HG02943 (cell line): Measurements from ENCODE around the gene ZNF90.
"Not testable (repeated sequence)": the region's sequence is repeated elsewhere in the genome, so short reads cannot be mapped to it uniquely, and the experiment has no call there.

ENCODE experiments used
- ATAC-seq: cut with Tn5 transposase; IDR thresholded peaks from one replicate; pipeline ENCODE4 v1.9.1; 2021; ENCODE audit warnings: mild to moderate bottlenecking, low read depth, moderate library complexity; ENCODE audit not compliant: unreplicated experiment

The ZNF90 gene

DNA sequence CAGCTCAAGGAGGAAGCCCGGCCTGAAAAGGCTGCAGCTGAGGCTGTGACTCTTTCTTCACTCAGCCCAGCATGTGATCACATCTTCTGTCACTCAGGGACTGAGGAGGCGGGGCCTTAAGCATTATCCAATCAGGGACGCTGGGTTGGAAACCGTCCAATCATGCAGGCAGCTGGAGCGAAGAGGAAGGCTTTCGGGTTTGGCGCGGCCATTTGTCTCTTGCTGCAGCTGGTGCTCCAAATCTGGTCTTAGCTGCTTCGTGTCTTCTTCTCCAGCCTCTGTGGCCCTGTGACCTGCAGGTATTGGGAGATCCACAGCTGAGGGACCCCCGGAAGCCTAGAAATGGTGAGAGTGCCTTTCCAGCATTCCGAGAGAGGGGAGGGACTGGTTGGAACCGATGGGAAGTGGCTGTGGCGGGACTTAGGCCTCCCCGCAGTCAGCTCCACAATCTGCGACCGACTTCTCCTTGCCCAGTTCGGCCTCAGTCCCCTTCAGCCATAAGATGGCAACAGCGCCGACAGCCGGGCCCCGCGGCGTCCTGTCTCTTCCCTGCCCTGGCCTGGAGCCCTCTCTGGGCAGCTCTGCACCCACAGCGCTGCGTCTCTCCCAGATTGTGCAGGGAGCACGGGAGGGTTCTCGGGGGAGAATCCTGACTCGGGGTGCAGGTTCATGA is at the start of gene ZNF90:
Gene ZNF90 (plus strand): TSS at position 210 of the 673 bp plus-strand sequence. CDS start 133 bp downstream, at position 343.
- peak; percentile 88 for ATAC-seq

DNA sequence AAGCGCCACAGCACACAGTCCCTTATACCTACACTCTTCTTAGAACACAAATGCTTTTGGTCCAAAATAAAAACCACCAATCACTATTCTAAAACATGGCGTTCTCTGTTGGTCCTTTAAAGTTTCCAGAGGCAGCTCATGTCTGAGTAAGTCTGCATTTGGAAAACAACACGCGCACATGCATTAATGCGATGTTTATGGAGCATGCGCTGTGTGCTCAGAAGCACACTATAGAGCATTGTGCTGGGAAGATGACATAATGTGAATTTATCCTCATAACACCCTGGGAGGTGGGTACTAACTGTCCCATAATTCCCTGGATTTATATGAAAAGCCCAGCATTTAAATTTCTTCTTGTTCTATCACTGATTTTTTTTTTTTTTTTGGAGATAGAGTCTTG is 49.2 kb upstream of the ZNF90 start:
- no peak for ATAC-seq

DNA sequence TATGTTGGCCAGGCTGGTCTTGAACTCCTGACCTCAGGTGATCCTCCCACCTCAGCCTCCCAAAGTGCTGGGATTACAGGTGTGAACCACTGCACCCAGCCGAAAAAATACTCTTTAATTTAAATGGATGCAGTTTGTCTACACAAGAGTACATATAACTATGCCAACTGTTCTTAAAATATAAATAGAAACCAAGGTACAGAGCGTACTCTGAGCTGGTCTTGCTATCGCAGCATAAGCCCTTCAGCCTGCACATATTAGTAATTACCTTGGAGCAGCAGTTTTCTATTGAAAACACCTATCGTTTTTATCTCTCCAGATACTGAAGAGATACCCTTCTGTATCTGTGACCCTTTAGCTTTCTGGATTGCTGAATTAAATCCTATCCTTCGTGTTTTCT is 41.9 kb upstream of the ZNF90 start:
- no peak for ATAC-seq

DNA sequence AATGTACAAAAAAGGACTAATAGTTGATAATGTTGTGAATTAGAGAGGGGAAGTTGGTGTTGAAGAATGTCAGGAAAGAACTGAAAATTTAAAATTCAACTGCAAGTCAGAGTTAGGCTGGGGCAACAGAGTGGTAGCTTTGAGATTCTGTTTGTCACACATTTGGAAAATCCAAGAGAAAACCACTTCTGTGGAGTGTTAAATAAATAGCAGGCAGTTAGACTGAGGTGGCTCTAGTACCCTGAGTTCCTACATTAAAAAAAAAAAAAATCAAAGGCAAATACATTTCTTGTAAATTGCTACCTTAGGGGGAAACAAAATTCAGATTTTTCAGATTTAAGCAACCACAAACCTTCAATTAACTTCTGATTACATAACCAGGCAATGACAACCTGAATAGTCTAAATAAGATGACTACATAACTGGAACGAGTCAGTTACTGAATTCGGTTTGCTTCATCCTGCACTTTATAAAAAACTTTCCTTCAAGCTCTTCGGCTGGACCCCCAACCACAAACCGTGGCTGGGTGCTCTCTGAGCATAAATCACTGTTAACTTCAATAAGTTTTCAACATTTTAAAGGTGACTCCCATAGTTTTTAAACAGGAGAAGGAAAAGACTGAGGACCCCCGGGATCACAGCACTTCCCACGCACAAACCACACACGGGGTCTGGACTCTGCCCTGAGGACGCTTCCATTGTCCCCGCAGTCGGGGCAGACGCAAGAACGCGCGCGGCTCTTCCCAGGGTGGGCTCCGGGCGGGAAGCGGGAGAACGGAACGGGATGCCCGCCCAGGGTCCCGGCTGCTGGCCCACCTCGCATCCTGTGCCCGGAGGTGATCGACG is 39.2 kb upstream of the ZNF90 start:
- no peak for ATAC-seq

DNA sequence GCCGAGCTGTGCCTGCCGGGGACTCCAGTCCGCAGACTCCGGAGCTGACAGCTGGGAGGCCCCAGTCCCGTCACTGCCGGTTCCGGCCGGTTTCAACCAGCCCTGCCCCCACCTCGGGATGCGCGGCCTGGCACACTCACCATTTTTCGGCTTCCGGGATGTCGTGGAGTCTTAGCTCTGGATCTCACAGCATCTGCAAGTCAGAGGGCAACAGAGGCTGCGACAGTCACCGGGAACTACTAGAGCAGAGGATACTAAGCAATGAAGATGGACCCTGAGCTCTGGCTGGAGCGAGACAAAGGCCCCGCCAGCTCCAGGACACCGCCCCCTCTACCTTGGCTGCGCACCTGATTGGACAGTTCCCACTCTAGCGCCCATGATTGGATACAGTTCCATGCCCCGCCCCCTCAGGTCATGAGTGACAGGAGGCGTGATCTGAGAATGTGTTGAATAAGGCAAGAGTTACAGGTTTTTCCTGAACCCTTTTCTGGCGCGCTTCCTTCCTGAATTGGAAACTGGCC is 38.5 kb upstream of the ZNF90 start, which contains the start of gene ZNF682:
Gene ZNF682 (minus strand): TSS at position 303 of the 521 bp plus-strand sequence. CDS start 160 bp downstream, at position 143.
- peak; percentile 99 for ATAC-seq

DNA sequence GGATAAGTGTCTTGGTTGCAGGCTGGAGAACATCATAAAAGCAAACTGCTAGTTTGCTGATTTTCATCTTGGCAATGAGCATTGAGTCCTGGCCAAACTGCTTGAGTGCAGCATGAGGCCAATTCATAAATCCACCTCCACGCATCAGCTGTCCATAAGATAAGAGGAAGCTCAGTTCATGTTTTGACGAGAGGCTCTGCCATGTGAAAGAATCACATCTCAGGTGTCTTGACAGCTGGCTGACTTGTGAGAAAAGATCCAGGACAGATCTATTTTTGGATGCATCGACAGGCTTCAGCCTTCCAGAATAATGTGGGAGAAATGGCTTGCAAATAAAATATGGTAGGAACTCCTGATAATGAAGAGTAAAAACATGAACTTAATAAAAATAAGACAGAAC is 33.1 kb upstream of the ZNF90 start:
- ATAC-seq, result no peak

DNA sequence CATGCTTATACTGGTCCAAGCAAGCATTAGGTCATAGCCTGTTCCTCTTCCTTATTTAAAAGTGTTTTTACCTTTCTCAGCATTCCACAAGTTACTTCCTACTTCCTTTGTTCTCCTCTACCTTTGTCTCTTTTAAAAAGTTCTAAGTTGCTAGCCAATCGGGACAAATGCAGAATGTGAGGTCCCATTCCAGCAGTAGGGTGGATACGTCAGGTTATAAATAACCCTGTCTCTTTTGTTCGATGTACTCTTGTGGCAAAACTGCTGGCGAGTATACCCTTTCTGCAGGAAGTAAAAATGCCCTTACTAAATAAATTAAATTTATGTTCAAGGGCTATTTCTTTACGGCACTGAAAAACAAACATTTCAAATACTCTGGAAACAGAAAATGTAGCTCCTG is 32.1 kb upstream of the ZNF90 start:
- not testable (repeated sequence) for ATAC-seq

DNA sequence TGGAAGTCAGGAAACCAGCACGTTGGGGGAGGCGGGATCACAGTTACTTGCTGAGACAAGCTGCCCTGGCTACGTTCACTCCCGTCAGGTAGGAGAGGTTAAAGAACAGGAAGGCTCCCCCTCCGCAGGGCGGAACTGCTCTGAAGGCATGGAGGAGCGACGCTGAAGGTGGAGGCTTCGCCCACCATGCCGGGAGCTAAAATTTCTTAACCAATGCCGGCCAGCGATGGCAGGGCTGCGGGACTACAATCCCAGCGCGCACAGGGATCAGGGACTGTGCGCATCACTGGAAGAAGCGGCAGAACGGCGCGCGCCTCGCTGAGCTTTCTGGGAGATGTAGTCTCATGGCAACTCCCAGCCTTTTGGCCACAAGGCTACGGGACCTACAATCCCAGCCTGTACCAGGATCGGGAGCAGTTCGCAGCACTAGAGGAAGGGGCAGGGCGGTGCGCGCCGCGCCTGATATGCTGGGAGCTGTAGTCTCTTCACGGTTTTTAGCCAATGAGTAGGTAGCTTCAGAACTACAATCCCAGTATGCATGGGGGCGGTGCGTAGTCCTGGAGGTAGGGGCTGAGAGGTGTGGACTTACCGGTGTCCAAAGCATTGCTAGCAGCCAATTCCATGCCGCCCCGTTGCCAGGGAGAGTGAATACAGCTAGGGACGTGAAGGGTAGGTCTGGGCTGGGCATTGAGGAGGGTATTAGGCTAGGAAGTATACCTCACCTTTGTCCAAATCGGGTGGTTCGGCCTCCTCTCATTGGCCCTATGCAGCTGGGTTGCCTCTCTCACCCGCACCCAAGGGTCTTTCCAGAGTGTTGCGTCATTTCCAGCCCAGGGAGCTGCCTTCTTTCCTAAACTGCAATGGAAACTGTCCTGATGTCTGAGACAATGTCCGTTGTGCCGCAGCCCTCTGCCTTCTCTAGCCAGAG is 25.7 kb upstream of the ZNF90 start:
- ATAC-seq, result peak; percentile 90

DNA sequence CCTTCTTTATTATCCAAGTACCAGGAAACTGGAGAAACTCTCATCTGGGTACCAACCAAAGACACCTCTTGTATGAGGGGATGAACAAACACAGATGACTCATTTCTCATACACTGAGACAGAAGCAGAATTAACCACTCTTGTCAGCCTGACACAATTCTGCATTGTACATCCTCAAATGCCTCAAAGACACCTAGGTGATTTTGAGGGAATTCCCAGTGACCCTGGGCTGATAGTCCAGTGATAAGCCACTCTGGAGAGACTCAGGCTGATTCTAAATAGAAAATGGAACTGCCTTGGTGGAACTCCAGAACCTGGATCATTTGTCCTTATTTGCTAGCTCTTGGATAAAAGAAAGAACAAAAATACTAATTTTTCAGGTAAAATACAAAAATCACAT is 19.1 kb upstream of the ZNF90 start:
- ATAC-seq, result not testable (repeated sequence)

DNA sequence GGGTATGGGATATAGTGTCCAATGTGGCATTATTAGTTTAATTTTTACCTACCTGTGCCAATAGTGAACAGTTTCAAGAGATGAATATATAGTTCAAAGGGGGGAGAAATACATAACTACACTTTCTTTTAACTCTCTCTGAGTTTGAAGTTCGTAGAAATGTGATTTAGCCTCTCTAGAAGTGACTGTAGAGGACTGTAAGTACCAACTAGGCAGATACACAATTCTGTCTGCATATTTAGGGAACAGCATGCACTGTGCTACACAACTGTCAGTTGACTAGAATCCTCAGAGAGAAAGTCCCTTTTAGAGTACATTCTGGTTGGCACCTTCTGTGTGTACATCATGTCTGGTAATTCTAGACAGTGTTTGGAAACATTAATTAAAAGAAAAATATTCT is 17.5 kb upstream of the ZNF90 start:
- ATAC-seq, result no peak

DNA sequence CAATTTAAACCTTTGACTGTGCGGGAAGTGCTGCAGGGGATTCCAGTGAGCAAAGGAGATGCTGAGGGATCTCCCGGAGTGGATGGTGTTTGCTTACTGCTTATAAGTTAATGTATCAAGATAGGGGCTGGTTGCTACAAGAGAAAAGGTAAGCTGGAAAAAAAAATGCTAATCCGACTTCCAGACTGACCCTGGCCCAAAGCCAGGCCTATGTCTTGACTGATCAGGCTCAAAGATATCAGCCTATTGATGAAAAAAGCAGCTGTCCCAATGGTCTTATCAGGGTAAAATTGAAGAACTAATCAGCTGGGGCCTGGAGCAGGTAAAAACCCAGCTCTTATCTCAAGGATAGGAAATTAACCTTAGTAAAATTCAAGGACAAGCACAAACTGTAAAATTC is 10.9 kb upstream of the ZNF90 start:
- no peak for ATAC-seq

DNA sequence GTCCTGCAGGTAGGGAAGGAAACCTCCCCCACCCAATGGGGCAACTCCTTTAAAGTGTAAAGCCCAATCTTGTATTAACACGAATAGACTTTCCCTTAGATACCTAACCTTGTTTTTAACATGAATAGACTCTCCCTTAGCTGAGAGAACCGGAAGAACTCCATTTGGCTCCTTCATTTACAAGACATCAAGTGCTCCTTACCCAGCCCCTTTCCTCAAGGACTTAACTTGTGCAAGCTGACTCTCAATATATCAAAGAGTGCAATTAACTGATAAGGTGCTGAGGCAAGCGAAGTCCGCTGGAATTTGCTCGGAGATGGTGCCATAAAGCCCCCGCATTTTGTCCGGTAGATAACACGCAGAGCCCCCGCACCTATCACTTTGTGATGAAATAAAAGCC is 9.9 kb upstream of the ZNF90 start:
- no peak for ATAC-seq

DNA sequence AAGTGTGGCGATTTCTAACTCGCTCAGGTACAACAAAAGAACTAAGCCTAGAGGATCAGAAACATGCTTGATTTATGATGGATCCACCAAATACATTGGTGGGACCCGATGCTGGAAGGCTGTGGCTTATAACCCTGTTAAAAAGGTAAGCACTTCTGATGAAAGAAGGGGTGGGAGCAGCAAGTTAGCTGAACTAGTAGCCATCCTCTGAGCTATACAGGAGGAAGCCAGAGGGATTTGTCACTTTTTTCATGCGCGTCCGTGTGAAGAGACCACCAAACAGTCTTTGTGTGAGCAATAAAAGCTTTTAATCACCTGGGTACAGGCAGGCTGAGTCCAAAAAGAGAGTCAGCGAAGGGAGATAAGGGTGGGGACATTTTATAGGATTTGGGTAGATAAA is 9.2 kb upstream of the ZNF90 start:
- not testable (repeated sequence) for ATAC-seq

DNA sequence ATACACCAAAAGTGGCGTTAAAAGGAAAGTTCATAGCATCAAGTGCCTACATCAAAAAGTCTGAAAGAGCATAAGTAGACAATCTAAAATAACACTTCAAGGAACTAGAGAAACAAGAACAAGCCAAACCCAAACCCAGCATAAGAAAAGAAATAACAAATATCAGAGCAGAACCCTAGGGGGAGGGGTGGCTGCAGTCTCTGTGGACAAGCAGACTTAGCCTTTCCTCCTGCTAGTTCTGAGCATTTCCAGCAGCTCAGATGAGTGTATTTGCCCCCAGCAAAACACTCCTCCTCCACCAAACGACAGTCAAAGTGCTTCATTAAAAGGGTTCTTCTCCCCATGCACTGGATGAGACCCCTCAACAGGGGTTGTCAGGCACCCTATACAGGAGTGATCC is 7.1 kb upstream of the ZNF90 start:
- no peak for ATAC-seq

DNA sequence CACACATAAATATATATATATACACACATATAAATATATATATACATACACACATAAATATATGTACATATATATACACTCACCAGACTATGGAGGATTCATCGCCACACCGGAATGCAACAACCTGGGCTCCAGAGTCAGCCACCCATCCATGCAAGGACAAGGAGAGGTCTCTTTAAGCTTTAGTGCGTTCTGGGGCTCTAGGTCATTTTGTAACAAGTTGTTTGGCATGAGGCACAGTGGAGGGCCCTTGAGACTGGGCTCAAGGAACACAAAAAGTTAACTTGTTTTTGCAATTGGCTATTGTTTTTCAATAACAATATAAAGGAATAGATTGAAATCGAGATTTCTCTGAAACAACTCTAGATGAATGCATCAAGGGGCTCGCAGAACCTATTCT is 4.9 kb upstream of the ZNF90 start:
- no peak for ATAC-seq

DNA sequence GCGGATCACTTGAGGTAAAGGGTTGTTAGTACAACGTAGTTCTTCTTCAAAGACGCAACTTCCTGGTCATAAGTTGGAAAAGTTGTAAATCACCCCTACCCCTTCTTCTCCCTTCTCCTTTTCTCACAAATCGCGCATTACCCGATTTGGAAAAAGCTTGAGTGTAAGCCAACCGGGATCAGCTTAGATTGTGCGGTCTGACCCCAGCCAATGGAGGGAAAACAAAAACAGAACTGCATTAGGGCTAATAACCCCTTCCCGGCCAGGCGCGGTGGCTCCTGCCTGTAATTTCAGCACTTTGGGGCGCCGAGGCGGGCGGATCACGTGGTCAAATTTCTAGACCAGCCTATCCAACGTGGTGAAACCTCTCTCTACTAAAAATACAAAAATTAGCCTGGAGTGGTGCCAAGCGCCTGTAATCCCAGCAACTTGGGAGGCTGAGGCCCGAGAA is 806 bp downstream of the ZNF90 start:
- ATAC-seq, result no peak

DNA sequence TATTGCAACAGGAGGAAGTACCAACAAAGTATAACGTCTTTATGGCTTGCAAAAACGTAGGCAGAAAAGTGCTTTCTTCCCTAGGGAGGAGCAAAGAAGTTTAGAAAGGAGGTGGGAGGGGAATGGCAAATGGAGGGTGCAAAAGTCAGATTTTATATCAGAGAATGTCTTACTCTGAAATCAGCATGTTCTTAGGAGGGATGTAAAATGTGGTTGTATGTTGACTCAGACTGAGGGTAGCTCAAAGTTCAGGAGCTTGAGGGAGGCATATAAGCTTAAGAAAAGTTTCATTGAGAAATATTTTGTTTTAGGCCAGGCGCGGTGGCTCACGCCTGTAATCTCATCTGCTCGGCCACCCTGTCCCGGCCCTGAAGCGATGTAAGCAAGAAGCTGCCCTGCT is 1.7 kb downstream of the ZNF90 start:
- no peak for ATAC-seq

DNA sequence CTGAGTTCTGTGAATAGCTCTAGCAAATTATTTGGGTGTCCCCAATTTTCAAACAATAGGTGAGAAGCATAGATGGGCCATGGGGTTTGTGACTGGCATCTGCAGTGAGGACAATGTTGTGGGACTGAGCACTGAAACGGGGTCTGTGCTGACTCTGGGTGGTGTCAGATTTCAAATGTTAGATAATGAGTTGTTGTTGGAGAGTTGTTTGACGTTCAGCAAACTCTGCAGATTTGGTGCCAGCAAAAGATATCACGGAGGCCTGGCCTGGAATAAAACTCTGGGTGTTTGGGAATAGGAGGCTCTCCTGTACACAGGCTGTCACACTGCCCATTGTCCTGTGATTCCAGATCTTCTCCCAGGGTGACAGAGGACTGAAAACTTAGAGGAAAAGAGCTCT is 2.9 kb downstream of the ZNF90 start:
- no peak for ATAC-seq

DNA sequence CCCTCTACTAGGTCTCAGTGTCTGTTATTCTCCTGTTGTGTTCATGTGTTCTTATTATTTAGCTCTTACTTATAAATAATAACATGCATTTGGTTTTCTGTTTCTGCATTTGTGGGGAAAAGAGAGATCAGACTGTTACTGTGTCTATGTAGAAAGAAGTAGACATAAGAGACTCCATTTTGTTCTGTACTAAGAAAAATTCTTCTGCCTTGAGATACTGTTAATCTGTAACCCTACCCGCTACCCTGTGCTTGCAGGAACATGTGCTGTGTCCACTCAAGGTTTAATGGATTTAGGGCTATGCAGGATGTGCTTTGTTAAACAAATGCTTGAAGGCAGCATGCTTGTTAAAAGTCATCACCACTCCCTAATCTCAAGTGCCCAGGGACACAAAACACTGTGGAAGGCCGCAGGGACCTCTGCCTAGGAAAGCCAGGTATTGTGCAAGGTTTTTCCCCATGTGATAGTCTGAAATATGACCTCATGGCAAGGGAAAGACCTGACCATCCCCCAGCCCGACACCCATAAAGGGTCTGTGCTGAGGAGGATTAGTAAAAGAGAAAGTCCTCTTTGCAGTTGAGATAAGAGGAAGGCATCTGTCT is 4.5 kb downstream of the ZNF90 start:
- ATAC-seq, result not testable (repeated sequence)

DNA sequence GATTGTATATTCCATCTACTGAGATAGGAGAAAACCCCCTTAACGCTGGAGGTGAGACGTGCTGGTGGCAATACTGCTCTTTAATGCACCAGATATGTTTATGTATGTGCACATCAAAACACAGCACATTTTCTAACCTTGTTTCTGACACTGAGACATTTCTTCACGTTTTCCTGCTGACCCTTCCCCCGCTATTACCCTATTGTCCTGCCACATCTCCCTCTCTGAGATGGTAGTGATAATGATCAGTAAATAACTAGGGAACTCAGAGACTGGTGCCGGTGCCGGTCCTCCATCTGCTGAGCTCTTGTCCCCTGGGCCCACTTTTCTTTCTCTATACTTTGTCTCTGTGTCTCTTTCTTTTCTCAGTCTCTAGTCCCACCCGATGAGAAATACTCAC is 5.1 kb downstream of the ZNF90 start:
- not testable (repeated sequence) for ATAC-seq
